ENCODE measurements around the gene TMEM51. TPM values are rescaled to one million over a fixed set of nuclear protein-coding genes. Genes with fewer than 3 reads are reported as not detected.

The TMEM51 gene
- total RNA-seq, 1 experiment from 2014 or later: 1.7 TPM

GRCh38 chr1:15206418-15207030, 53.0 kb downstream of the TMEM51 start:
- ChIA-PET CTCF (no interaction called here), POLR2A (ENCODE audit: low non-redundant PET) (no interaction called here)
- no peak overlapping the region for H3K27ac ChIP-seq (ENCODE audit: low read depth, low read length, poor library complexity, severe bottlenecking)
- DNase-seq (ENCODE audit: low spot score): no peak
- intact Hi-C loops (cut with micrococcal nuclease; ENCODE audit: unreplicated experiment): no loop called here
- TF ChIP-seq EZH2 (IDR thresholded peaks at IDR 0.05; ENCODE audit: borderline replicate concordance, low read depth, low read length, poor library complexity, severe bottlenecking) (no peak), CTCF (conservative IDR thresholded peaks at IDR 0.05; ENCODE audit: low read depth, low read length) (no peak)
- H3K9me3 ChIP-seq (ENCODE audit: low read depth, low read length, poor library complexity, severe bottlenecking): no peaks in the 10 kb centered on the region
- H3K27me3 ChIP-seq (replicated peaks; ENCODE audit: insufficient read depth, low read depth, low read length, poor library complexity): no peaks in the 10 kb centered on the region
- BruUV-seq (replicated peaks): no TSS peak
- H3K4me1 ChIP-seq (ENCODE audit: insufficient read depth, low read length, poor library complexity, severe bottlenecking): no peaks in the 10 kb centered on the region
- H3K4me3 ChIP-seq (ENCODE audit: low read depth, low read length, poor library complexity, severe bottlenecking): no peak overlapping the region
- H3K36me3 ChIP-seq (ENCODE audit: insufficient read depth, low read length, poor library complexity, severe bottlenecking): no peaks in the 10 kb centered on the region

GRCh38 chr1:15207031-15207828, 53.7 kb downstream of the TMEM51 start:
- H3K9me3 ChIP-seq (ENCODE audit: low read depth, low read length, poor library complexity, severe bottlenecking): no peaks in the 10 kb centered on the region
- no peak for DNase-seq (ENCODE audit: low spot score)
- ChIA-PET POLR2A (ENCODE audit: low non-redundant PET) (no interaction called here), CTCF (no interaction called here)
- no peaks in the 10 kb centered on the region for H3K27me3 ChIP-seq (replicated peaks; ENCODE audit: insufficient read depth, low read depth, low read length, poor library complexity)
- no TSS peak for BruUV-seq (replicated peaks)
- no peak for TF ChIP-seq EZH2 (IDR thresholded peaks at IDR 0.05; ENCODE audit: borderline replicate concordance, low read depth, low read length, poor library complexity, severe bottlenecking)
- TF ChIP-seq CTCF (conservative IDR thresholded peaks at IDR 0.05; ENCODE audit: low read depth, low read length): no peak
- no peak overlapping the region for H3K27ac ChIP-seq (ENCODE audit: low read depth, low read length, poor library complexity, severe bottlenecking)
- intact Hi-C loops (cut with micrococcal nuclease; ENCODE audit: unreplicated experiment): no loop called here
- no peak overlapping the region for H3K4me3 ChIP-seq (ENCODE audit: low read depth, low read length, poor library complexity, severe bottlenecking)
- no peaks in the 10 kb centered on the region for H3K36me3 ChIP-seq (ENCODE audit: insufficient read depth, low read length, poor library complexity, severe bottlenecking)
- H3K4me1 ChIP-seq (ENCODE audit: insufficient read depth, low read length, poor library complexity, severe bottlenecking): no peaks in the 10 kb centered on the region

GRCh38 chr1:15207829-15208429, 54.4 kb downstream of the TMEM51 start:
- Histone ChIP-seq H3K27me3 (replicated peaks; ENCODE audit: insufficient read depth, low read depth, low read length, poor library complexity) (no peaks in the 10 kb centered on the region), H3K36me3 (ENCODE audit: insufficient read depth, low read length, poor library complexity, severe bottlenecking) (no peaks in the 10 kb centered on the region), H3K27ac (ENCODE audit: low read depth, low read length, poor library complexity, severe bottlenecking) (no peak overlapping the region), H3K9me3 (ENCODE audit: low read depth, low read length, poor library complexity, severe bottlenecking) (no peaks in the 10 kb centered on the region), H3K4me3 (ENCODE audit: low read depth, low read length, poor library complexity, severe bottlenecking) (no peak overlapping the region), H3K4me1 (ENCODE audit: insufficient read depth, low read length, poor library complexity, severe bottlenecking) (no peaks in the 10 kb centered on the region)
- intact Hi-C loops (cut with micrococcal nuclease; ENCODE audit: unreplicated experiment): no loop called here
- BruUV-seq (replicated peaks): no TSS peak
- ChIA-PET CTCF (no interaction called here), POLR2A (ENCODE audit: low non-redundant PET) (no interaction called here)
- TF ChIP-seq CTCF (conservative IDR thresholded peaks at IDR 0.05; ENCODE audit: low read depth, low read length) (no peak), EZH2 (IDR thresholded peaks at IDR 0.05; ENCODE audit: borderline replicate concordance, low read depth, low read length, poor library complexity, severe bottlenecking) (no peak)
- no peak for DNase-seq (ENCODE audit: low spot score)
